Keratinocyte (primary cell): ENCODE results near the gene ADAM22.

Source experiments
- CTCF ChIP-seq, 3 experiments: IDR thresholded peaks in 1 of 3; conservative IDR thresholded peaks in 1 of 3; optimal IDR thresholded peaks in 1 of 3; 2 replicates in 2 of 3; 3 replicates in 1 of 3; pipeline versions ENCODE3 to v1.5.1; 2011; ENCODE audit warnings: low read length in 3 of 3, mild to moderate bottlenecking in 3 of 3, moderate library complexity in 2 of 3, control low read depth in 1 of 3, inconsistent platforms in 1 of 3; ENCODE audit not compliant: insufficient read depth in 2 of 3; ENCODE audit errors: extremely low read depth in 1 of 3
- EZH2 ChIP-seq: IDR thresholded peaks from one replicate; pipeline ENCODE4 v1.6.1; 2012; ENCODE audit warnings: inconsistent platforms, mild to moderate bottlenecking, low read length, moderate library complexity

DNA sequence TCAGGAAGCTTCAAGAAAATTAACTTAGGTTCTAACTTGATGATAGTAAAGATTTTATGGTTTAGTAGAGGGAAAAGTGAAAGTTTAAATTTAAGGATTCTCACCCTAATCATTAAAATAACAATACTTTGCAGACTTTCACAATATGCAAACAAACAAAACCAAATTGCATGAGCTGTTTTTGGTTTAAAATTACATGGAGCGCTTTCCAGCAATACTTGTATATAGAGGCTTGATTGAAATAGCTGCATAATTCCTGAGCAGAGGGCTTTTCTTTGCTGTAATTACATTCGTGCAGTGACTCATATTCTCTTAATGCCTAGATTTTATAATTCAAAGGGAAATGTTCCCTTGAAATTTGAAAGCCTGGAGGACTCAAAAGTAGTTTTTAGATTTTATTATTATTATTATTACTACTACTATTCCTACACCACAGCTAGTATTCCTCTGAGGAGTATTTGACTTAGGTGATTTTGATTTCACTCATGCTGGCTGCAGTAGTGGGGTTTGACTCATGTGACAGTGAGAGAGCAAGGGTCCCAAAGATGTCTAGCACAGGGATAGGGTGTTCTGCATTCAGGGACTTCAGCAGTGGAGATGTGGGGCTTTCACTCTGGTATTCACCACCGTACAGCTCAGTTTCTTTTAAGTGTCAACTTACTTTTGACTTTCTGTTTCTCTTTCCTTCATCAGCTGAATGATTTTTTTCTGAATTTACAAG is 138.1 kb downstream of the ADAM22 start:
- no peak for TF ChIP-seq EZH2
- no peak for TF ChIP-seq CTCF (optimal IDR thresholded peaks at IDR 0.05 in 1 of 3, IDR thresholded peaks at IDR 0.05 in 1 of 3, conservative IDR thresholded peaks at IDR 0.05 in 1 of 3; ENCODE audit: extremely low read depth in 1 of 3, insufficient read depth in 2 of 3, low read length in 3 of 3)
